ENCODE results near the gene ALPL.
"Not testable (repeated sequence)": the region's sequence is repeated elsewhere in the genome, so short reads cannot be mapped to it uniquely, and the experiment has no call there.

ALPL gene

GRCh38 chr1:21508580-21509350, 458 bp upstream of the ALPL start:
- DNase-seq: peak; percentile 75 to 94 (median 83)

- no peak for DNase-seq
These were observed 880 bp downstream of the ALPL start for GRCh38 chr1:21510113-21510493.

- DNase-seq: no peak
These were observed 1.8 kb downstream of the ALPL start for GRCh38 chr1:21510885-21511578.

GRCh38 chr1:21511579-21512522, 2.6 kb downstream of the ALPL start:
- no peak for DNase-seq

GRCh38 chr1:21514245-21514644, 5.0 kb downstream of the ALPL start:
- DNase-seq: no peak

GRCh38 chr1:21517161-21517589, 8.0 kb downstream of the ALPL start:
- DNase-seq: no peak

GRCh38 chr1:21517660-21518480, 8.6 kb downstream of the ALPL start:
- no peak for DNase-seq

- DNase-seq: no peak
These were observed 9.7 kb downstream of the ALPL start for GRCh38 chr1:21518774-21519455.

GRCh38 chr1:21519486-21520070, 10.4 kb downstream of the ALPL start:
- DNase-seq: not testable (repeated sequence)

GRCh38 chr1:21520899-21521716, 11.9 kb downstream of the ALPL start:
- peak; percentile 65 to 74 (median 73) for DNase-seq

GRCh38 chr1:21521717-21522060, 12.5 kb downstream of the ALPL start:
- no peak for DNase-seq

GRCh38 chr1:21522525-21523038, 13.4 kb downstream of the ALPL start:
- DNase-seq: no peak

- DNase-seq: no peak
These were observed 14.1 kb downstream of the ALPL start for GRCh38 chr1:21523297-21523813.

- no peak for DNase-seq
These were observed 15.0 kb downstream of the ALPL start for GRCh38 chr1:21524220-21524619.

GRCh38 chr1:21524686-21525339, 15.6 kb downstream of the ALPL start:
- peak; percentile 70 to 82 (median 72) for DNase-seq

GRCh38 chr1:21525340-21525717, 16.1 kb downstream of the ALPL start:
- DNase-seq: no peak

GRCh38 chr1:21526441-21526840, 17.2 kb downstream of the ALPL start:
- DNase-seq: no peak

- DNase-seq: peak in 1 of 3 donors; percentile 29
These were observed 21.3 kb downstream of the ALPL start for GRCh38 chr1:21530368-21531016.

- DNase-seq: no peak
These were observed 22.0 kb downstream of the ALPL start for GRCh38 chr1:21531241-21531640.
